Muscle of leg (tissue), 11 donors: ENCODE results near the gene PKMYT1. TPM values are rescaled to one million over a fixed set of nuclear protein-coding genes. Genes with fewer than 3 reads are reported as not detected.

Experiments used
- DNase-seq: peaks from one replicate; pipeline ENCODE4 v3.0.0; 2013
- H3K27ac ChIP-seq: one replicate; pipeline ENCODE4 v1.5.1; 2013; ENCODE audit warnings: mild to moderate bottlenecking, low read length, control low read depth
- H3K27me3 ChIP-seq: one replicate; pipeline ENCODE4 v1.6.1; 2013; ENCODE audit warnings: low read length; ENCODE audit not compliant: control insufficient read depth, insufficient read depth
- H3K36me3 ChIP-seq: one replicate; pipeline ENCODE4 v1.6.1; 2013; ENCODE audit warnings: low read length; ENCODE audit not compliant: control insufficient read depth, insufficient read depth
- H3K4me1 ChIP-seq: one replicate; pipeline ENCODE4 v1.6.1; 2013; ENCODE audit warnings: low read length; ENCODE audit not compliant: control insufficient read depth, insufficient read depth
- H3K4me3 ChIP-seq: one replicate; pipeline ENCODE4 v1.5.1; 2013; ENCODE audit warnings: low read length, control low read depth
- H3K9me3 ChIP-seq: replicated peaks from 2 replicates; pipeline ENCODE4 v1.6.1; 2013; ENCODE audit warnings: low read depth, low read length; ENCODE audit not compliant: control insufficient read depth
- WGBS: methylation state at CpG from one replicate; pipeline ENCODE4 v1.1.5; 2013; ENCODE audit warnings: missing lambda C conversion rate; ENCODE audit not compliant: insufficient coverage; 5-methylcytosine and 5-hydroxymethylcytosine counted together
- polyA plus RNA-seq, 8 donors: library from polyadenylated mRNA; unstranded; fragments of 120-200 nt; gene quantifications; one replicate each; pipeline versions ENCODE4 v1.2.1 to v1.2.3, GENCODE V29; 2013; ENCODE audit warnings: inconsistent platforms in 1 of 8, low replicate concordance in 1 of 8; ENCODE audit not compliant: insufficient read length in 8 of 8, insufficient read depth in 1 of 8
- total RNA-seq: library from RNA; stranded (reverse); fragments of 120-200 nt; gene quantifications from one replicate; pipeline ENCODE4 v1.2.4, GENCODE V29; 2013

PKMYT1 gene
- total and polyA plus RNA-seq, 9 donors, result 3.6 to 19.4 (median 14.1) TPM

DNA sequence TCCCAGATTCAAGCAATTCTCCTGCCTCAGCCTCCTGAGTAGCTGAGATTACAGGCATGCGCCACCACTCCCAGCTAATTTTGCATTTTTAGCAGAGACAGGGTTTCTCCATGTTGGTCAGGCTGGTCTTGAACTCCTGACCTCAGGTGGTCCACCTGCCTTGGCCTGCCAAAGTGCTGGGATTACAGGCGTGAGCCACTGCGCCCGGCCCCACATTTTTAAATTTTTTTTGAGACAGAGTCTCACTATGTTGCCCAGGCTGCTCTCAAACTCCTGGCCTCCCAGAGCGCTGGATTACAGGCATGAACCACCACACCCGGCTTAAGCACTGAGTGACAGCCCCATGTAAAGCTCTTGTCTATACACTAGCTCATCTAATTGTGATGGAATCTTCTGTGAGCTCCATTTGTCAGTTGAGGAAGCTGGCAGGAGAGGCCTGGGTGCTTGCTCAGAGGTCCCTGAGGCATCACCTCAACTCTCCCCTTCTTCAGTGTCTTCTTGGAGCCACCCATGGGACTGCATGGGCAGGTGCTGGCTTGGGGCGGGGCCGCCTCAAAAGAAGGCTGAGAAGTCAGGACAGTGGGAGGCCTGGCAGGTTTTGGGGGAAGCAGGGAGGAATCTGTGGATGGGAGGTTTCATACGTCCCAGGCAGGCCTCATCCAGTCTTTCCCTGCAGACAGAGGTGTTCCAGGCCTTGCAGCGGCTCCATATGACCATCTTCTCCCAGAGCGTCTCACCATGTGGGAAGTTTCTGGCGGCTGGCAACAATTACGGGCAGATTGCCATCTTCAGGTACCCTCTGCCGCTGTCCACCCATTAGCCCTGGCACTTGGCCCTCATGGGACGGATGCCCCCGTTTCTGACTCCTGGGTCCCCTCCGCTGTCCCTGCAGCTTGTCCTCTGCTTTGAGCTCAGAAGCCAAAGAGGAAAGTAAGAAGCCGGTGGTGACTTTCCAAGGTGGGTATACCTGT, 45.1 kb upstream of the PKMYT1 start:
- 94% methylated on average over 13 of the region's 18 CpGs for WGBS
- DNase-seq, result no peak

GRCh38 chr16:3023669-3024478, 43.6 kb upstream of the PKMYT1 start, which contains the start of the genes HCFC1R1 and THOC6:
Gene HCFC1R1 (minus strand): TSS chr16:3023942. CDS start chr16:3023941, 1 bp downstream.
Gene THOC6 (plus strand): TSS chr16:3024035. CDS start chr16:3024327, 292 bp downstream.
- peaks cover 59% of the 10 kb centered on the region for H3K4me1 ChIP-seq
- DNase-seq, result peak; percentile 99

More for the DNA sequence above, 45.1 kb upstream of the PKMYT1 start:
- no peak overlapping the region for H3K27ac ChIP-seq
- no peaks in the 10 kb centered on the region for H3K9me3 ChIP-seq
- H3K36me3 ChIP-seq, result peaks cover 26% of the 10 kb centered on the region
- H3K4me1 ChIP-seq, result peaks cover 63% of the 10 kb centered on the region
- no peak overlapping the region for H3K4me3 ChIP-seq
- peaks cover 20% of the 10 kb centered on the region for H3K27me3 ChIP-seq

DNA sequence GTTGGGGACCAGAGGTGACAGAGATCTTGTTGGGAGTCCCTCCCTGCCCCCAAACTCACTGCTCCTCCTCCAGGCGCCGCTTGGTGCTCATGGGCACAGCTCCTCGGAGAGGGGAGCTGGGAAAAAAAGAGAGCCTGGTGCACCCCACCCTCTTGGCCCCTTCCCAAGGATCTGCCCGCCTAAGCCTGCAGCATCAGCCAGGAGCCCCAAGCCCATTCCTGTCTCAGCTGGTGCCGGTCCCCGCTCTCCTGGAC, 43.1 kb upstream of the PKMYT1 start:
- WGBS, result 18% methylated on average over 3 of the region's 6 CpGs
- Histone ChIP-seq H3K4me3 (peak overlapping the region; percentile 65), H3K4me1 (peaks cover 56% of the 10 kb centered on the region), H3K36me3 (peaks cover 26% of the 10 kb centered on the region), H3K9me3 (no peaks in the 10 kb centered on the region), H3K27ac (peak overlapping the region; percentile 98), H3K27me3 (peaks cover 15% of the 10 kb centered on the region)
- DNase-seq, result peak; percentile 74

More at GRCh38 chr16:3023669-3024478, 43.6 kb upstream of the PKMYT1 start, which contains the start of the genes HCFC1R1 and THOC6:
- H3K4me3 ChIP-seq, result peak within 1 kb of the TSS; percentile 65
- under 1% methylated on average over 67 of the region's 69 CpGs for WGBS
- H3K27ac ChIP-seq, result peak within 1 kb of the TSS; percentile 98
- H3K27me3 ChIP-seq, result peaks cover 15% of the 10 kb centered on the region
- H3K9me3 ChIP-seq, result no peaks in the 10 kb centered on the region
- peaks cover 26% of the 10 kb centered on the region for H3K36me3 ChIP-seq

DNA sequence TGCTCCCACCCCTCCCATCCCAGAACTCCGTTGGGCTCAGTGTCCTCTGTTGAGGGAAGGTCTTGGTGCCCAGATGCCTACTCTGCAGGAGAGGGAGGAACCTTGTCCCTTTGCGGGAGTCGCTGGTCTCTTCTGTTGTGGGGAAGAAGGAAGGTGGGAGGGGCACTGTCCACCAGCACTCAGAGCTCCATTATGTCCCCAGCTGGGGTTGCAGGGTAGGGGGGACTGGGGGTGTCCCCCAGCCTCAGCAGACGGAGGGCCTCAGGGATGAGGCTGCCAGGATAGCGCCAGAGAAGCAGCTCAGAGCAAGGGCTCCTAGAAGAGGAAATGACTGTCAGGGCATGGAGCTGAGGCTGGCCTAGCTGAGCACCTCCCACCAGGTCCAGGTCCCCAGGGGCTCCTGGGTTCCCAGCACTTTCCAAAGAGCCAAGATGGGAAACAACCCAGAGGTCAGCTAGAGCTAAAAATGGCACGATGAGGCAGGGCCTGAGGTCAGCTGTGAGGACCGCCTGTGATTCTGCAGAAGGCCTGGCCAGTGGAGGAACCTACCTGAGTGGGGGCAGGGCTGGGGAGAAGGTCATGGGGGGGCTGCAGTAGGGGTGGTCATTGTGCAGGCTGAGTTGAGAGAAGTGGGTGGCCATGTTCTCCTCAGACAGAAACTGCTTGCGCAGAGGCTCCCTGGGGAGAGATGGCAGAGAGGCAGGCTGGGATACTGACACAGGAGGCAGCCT, 42.6 kb upstream of the PKMYT1 start:
- Histone ChIP-seq H3K4me3 (peak overlapping the region; percentile 65), H3K9me3 (no peaks in the 10 kb centered on the region), H3K36me3 (peaks cover 26% of the 10 kb centered on the region), H3K27ac (peak overlapping the region; percentile 98), H3K27me3 (peaks cover 19% of the 10 kb centered on the region), H3K4me1 (peaks cover 57% of the 10 kb centered on the region)
- WGBS, result 24% methylated on average over 6 of the region's 8 CpGs
- peak; percentile 68 for DNase-seq

DNA sequence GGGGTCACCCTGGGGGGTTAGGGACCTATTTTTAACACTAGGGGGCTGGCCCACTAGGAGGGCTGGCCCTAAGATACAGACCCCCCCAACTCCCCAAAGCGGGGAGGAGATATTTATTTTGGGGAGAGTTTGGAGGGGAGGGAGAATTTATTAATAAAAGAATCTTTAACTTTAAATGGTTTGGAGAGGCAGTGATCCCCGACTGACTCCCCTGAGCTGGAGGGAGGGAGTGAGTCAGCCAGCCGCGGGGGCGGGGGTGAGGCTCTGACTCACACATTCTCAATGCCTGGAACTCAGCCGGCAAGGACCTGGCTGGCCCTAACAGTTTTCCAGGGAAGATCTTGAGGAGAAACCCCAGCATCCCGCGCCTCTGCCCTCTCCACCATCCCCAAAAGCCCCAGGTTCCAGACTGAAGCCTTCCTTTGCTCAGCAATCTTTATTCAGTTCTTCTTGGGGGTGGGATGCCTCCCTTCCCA, 42.0 kb upstream of the PKMYT1 start:
- H3K27ac ChIP-seq, result peak overlapping the region; percentile 98
- H3K4me3 ChIP-seq, result peak overlapping the region; percentile 65
- WGBS, result 8% methylated on average over 5 of the region's 8 CpGs
- H3K36me3 ChIP-seq, result peaks cover 24% of the 10 kb centered on the region
- H3K9me3 ChIP-seq, result no peaks in the 10 kb centered on the region
- peaks cover 26% of the 10 kb centered on the region for H3K27me3 ChIP-seq
- peak; percentile 97 for DNase-seq
- peaks cover 54% of the 10 kb centered on the region for H3K4me1 ChIP-seq

DNA sequence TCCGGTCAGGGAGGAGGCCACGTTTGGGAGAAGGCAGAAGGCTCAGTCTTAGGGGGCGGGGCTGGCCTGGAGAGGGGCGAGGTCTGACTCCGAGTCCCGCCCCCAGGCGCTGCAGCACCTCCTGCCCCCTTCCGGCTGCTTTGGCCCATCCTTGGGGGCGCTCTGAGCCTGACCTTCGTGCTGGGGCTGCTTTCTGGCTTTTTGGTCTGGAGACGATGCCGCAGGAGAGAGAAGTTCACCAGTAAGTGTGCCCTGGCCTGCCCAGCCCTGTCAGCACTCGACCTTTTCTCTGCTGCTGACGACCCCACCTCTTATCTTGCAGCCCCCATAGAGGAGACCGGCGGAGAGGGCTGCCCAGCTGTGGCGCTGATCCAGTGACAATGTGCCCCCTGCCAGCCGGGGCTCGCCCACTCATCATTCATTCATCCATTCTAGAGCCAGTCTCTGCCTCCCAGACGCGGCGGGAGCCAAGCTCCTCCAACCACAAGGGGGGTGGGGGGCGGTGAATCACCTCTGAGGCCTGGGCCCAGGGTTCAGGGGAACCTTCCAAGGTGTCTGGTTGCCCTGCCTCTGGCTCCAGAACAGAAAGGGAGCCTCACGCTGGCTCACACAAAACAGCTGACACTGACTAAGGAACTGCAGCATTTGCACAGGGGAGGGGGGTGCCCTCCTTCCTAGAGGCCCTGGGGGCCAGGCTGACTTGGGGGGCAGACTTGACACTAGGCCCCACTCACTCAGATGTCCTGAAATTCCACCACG, 41.4 kb upstream of the PKMYT1 start:
- peak; percentile 88 for DNase-seq
- H3K36me3 ChIP-seq, result peaks cover 18% of the 10 kb centered on the region
- H3K27ac ChIP-seq, result peak overlapping the region; percentile 98
- H3K4me3 ChIP-seq, result peak overlapping the region; percentile 65
- 3% methylated on average over 16 of the region's 25 CpGs for WGBS
- H3K9me3 ChIP-seq, result no peaks in the 10 kb centered on the region
- H3K27me3 ChIP-seq, result peaks cover 30% of the 10 kb centered on the region
- H3K4me1 ChIP-seq, result peaks cover 52% of the 10 kb centered on the region

GRCh38 chr16:3020604-3021448, 40.6 kb upstream of the PKMYT1 start:
- Histone ChIP-seq H3K27me3 (peaks cover 36% of the 10 kb centered on the region), H3K36me3 (peaks cover 10% of the 10 kb centered on the region), H3K4me3 (peak overlapping the region; percentile 65), H3K9me3 (no peaks in the 10 kb centered on the region), H3K27ac (peak overlapping the region; percentile 98), H3K4me1 (peaks cover 52% of the 10 kb centered on the region)
- peak; percentile 76 for DNase-seq
- WGBS, result under 1% methylated on average over 40 of the region's 57 CpGs

DNA sequence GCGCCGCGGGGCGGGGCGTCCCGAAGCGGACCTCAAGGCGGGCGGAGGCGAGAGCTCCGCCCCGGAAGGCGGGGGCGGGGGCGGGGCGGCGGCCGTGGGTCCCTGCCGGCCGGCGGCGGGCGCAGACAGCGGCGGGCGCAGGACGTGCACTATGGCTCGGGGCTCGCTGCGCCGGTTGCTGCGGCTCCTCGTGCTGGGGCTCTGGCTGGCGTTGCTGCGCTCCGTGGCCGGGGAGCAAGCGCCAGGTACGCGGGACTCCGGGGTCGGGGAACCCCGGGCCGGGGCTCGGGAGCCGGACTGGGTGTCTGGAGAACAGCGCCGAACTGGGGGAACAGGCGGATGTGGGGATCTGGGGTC, 40.0 kb upstream of the PKMYT1 start, which contains the start of gene TNFRSF12A:
TNFRSF12A (plus strand) TSS at position 122 of the 357 bp plus-strand sequence; CDS start at position 152, 30 bp downstream.
- no peaks in the 10 kb centered on the region for H3K9me3 ChIP-seq
- H3K4me3 ChIP-seq, result peak within 1 kb of the TSS; percentile 65
- H3K4me1 ChIP-seq, result peaks cover 52% of the 10 kb centered on the region
- WGBS, result under 1% methylated on average over 45 of the region's 49 CpGs
- peaks cover 42% of the 10 kb centered on the region for H3K27me3 ChIP-seq
- H3K27ac ChIP-seq, result peak within 1 kb of the TSS; percentile 98
- H3K36me3 ChIP-seq, result peaks cover 4% of the 10 kb centered on the region
- DNase-seq, result peak; percentile 88
